Measurements from ENCODE around the gene CELF1. TPM values are rescaled to one million over a fixed set of nuclear protein-coding genes. Genes with fewer than 3 reads are reported as not detected.

The CELF1 gene
- total RNA-seq, 1 donor from 2014 or later, result 76.3 TPM

GRCh38 chr11:47571895-47572294, 19.0 kb upstream of the CELF1 start:
- no peak for DNase-seq (ENCODE audit: low read depth)
- peaks cover 2% of the 10 kb centered on the region for H3K36me3 ChIP-seq (ENCODE audit: control insufficient read depth, insufficient read depth, low read length)
- TF ChIP-seq, protein P1, sequence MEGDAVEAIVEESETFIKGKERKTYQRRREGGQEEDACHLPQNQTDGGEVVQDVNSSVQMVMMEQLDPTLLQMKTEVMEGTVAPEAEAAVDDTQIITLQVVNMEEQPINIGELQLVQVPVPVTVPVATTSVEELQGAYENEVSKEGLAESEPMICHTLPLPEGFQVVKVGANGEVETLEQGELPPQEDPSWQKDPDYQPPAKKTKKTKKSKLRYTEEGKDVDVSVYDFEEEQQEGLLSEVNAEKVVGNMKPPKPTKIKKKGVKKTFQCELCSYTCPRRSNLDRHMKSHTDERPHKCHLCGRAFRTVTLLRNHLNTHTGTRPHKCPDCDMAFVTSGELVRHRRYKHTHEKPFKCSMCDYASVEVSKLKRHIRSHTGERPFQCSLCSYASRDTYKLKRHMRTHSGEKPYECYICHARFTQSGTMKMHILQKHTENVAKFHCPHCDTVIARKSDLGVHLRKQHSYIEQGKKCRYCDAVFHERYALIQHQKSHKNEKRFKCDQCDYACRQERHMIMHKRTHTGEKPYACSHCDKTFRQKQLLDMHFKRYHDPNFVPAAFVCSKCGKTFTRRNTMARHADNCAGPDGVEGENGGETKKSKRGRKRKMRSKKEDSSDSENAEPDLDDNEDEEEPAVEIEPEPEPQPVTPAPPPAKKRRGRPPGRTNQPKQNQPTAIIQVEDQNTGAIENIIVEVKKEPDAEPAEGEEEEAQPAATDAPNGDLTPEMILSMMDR (IDR thresholded peaks at IDR 0.05; ENCODE audit: insufficient read depth, low read length, poor library complexity, severe bottlenecking), result no peak

DNA sequence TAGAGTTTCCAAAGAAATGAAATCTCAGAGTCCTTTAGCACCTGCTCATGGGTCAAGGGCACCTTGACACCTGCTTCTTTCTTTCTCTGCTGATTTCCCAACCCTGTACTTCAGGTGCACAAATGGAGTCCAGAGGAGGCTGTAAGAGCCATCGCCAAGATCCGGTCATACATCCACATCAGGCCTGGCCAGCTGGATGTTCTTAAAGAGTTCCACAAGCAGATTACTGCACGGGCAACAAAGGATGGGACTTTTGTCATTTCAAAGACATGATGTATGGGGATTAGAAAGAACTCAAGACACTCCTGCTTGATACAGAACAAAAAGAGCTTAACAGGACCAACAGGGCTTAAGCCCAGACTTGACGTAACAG, 18.4 kb upstream of the CELF1 start:
- peaks cover 2% of the 10 kb centered on the region for H3K36me3 ChIP-seq (ENCODE audit: control insufficient read depth, insufficient read depth, low read length)
- TF ChIP-seq, protein P1 (IDR thresholded peaks at IDR 0.05; ENCODE audit: insufficient read depth, low read length, poor library complexity, severe bottlenecking), result no peak
- H3K27me3 ChIP-seq (ENCODE audit: control insufficient read depth, insufficient read depth, low read length), result no peaks in the 10 kb centered on the region
- H3K4me3 ChIP-seq (ENCODE audit: low read depth, low read length), result no peak overlapping the region
- no peak for DNase-seq (ENCODE audit: low read depth)

More at GRCh38 chr11:47571895-47572294, 19.0 kb upstream of the CELF1 start:
- Histone ChIP-seq H3K27me3 (ENCODE audit: control insufficient read depth, insufficient read depth, low read length) (no peaks in the 10 kb centered on the region), H3K4me3 (ENCODE audit: low read depth, low read length) (no peak overlapping the region)

DNA sequence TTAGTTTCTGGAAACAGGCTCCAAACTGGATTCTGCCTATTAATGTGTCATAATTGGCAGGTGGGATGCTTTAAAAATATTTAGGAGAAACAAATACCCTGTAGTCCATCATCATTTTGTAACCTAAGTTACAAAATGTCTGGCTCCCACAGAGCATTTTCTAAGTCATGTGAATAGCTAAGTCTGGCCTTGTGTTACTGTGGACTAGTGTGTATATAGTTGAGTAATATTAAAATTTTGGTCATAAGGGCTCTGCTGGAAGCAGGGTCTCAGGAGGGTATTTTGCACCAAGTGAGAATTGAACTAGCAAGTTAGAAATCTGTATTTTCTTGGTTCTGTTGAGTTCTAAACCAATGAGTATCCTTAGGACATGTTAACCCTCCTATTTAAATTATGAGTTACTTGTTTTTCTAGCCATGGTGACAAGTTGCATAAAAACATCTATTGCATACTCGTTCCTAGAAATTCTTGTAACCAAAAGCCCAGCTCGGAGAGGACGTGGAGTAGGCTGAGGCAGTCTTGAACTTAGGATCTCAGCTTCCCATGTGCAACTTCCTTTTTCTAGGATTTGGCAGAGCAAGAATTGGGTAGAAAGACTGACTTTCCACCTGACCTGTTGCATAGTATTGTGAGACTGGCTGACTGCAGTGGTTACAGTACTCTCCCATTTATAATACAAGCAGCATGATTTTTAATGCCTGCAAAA, 17.9 kb upstream of the CELF1 start:
- peaks cover 2% of the 10 kb centered on the region for H3K36me3 ChIP-seq (ENCODE audit: control insufficient read depth, insufficient read depth, low read length)
- TF ChIP-seq, protein P1 (IDR thresholded peaks at IDR 0.05; ENCODE audit: insufficient read depth, low read length, poor library complexity, severe bottlenecking), result no peak
- no peak overlapping the region for H3K4me3 ChIP-seq (ENCODE audit: low read depth, low read length)
- no peak for DNase-seq (ENCODE audit: low read depth)
- no peaks in the 10 kb centered on the region for H3K27me3 ChIP-seq (ENCODE audit: control insufficient read depth, insufficient read depth, low read length)

DNA sequence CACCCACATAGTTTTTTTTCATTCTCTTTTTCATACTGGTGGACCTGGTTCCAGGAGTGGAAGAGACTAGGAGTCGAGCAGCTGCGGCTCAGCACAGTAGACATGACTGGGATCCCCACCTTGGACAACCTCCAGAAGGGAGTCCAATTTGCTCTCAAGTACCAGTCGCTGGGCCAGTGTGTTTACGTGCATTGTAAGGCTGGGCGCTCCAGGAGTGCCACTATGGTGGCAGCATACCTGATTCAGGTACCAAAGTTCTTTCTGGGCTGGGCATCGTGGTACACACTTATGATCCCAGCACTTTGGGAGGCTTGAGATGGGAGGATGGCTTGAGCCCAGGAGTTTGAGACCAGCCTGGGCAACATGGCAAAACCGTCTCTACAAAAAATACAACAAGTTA, 16.7 kb upstream of the CELF1 start:
- Histone ChIP-seq H3K27me3 (ENCODE audit: control insufficient read depth, insufficient read depth, low read length) (no peaks in the 10 kb centered on the region), H3K36me3 (ENCODE audit: control insufficient read depth, insufficient read depth, low read length) (peaks cover 2% of the 10 kb centered on the region), H3K4me3 (ENCODE audit: low read depth, low read length) (no peak overlapping the region)
- no peak for DNase-seq (ENCODE audit: low read depth)
- TF ChIP-seq, protein P1 (IDR thresholded peaks at IDR 0.05; ENCODE audit: insufficient read depth, low read length, poor library complexity, severe bottlenecking), result no peak

DNA sequence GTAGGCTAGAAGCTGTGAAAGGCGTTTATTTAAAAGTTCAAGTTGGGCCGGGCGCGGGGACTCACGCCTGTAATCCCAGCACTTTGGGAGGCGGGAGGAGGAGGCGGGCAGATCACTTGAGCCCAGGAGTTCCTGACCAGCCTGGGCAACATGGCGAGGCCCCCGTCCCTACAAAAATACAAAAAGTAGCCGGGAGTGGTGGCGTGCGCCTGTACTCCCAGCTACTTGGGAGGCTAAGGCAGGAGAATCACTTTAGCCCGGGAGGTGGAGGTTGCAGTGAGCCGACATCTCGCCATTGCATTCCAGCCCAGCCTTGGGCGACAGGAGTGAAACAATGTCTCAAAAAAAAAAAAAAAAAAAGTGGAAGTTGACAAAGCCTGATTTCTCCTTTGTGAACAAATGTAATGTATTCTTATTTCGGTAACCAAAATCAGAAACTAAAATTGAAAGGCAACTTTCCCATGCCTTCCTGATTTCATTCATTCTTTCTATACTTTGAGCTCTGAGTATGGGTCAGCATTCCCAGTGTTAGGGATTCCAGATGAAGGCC, 13.3 kb upstream of the CELF1 start:
- peak overlapping the region; percentile 75 for H3K4me3 ChIP-seq (ENCODE audit: low read depth, low read length)
- TF ChIP-seq, protein P1 (IDR thresholded peaks at IDR 0.05; ENCODE audit: insufficient read depth, low read length, poor library complexity, severe bottlenecking), result no peak
- H3K36me3 ChIP-seq (ENCODE audit: control insufficient read depth, insufficient read depth, low read length), result no peaks in the 10 kb centered on the region
- no peak for DNase-seq (ENCODE audit: low read depth)
- no peaks in the 10 kb centered on the region for H3K27me3 ChIP-seq (ENCODE audit: control insufficient read depth, insufficient read depth, low read length)

All from kidney epithelial cell (primary cell).